GM21723 (cell line): ENCODE results near the gene A3GALT2.
"Not testable (repeated sequence)": the region's sequence is repeated elsewhere in the genome, so short reads cannot be mapped to it uniquely, and the experiment has no call there.

Experiments
- ATAC-seq: cut with Tn5 transposase; IDR thresholded peaks from one replicate; pipeline ENCODE4 v1.9.1; 2021; ENCODE audit warnings: mild to moderate bottlenecking, moderate library complexity; ENCODE audit not compliant: unreplicated experiment

Gene A3GALT2

GRCh38 chr1:33295450-33296081 is 25.3 kb downstream of the A3GALT2 start:
- peak; percentile 86 for ATAC-seq

- ATAC-seq, result no peak
Observed at GRCh38 chr1:33295023-33295422, 25.9 kb downstream of the A3GALT2 start.

- ATAC-seq, result no peak
Observed at GRCh38 chr1:33294071-33295010, 26.6 kb downstream of the A3GALT2 start.

- no peak for ATAC-seq
Observed at GRCh38 chr1:33292726-33293340, 28.1 kb downstream of the A3GALT2 start.

GRCh38 chr1:33290615-33291014 is 30.3 kb downstream of the A3GALT2 start:
- not testable (repeated sequence) for ATAC-seq

- ATAC-seq, result no peak
Observed at GRCh38 chr1:33289858-33290154, 31.1 kb downstream of the A3GALT2 start.

- ATAC-seq, result no peak
Observed at GRCh38 chr1:33288976-33289857, 31.7 kb downstream of the A3GALT2 start.

GRCh38 chr1:33287317-33287716 is 33.6 kb downstream of the A3GALT2 start:
- no peak for ATAC-seq

- no peak for ATAC-seq
Observed at GRCh38 chr1:33286451-33287185, 34.3 kb downstream of the A3GALT2 start.

GRCh38 chr1:33284049-33284448 is 36.8 kb downstream of the A3GALT2 start:
- ATAC-seq, result no peak

- ATAC-seq, result no peak
Observed at GRCh38 chr1:33282791-33283190, 38.1 kb downstream of the A3GALT2 start.

GRCh38 chr1:33281554-33282303 is 39.2 kb downstream of the A3GALT2 start:
- no peak for ATAC-seq

GRCh38 chr1:33280091-33280661 is 40.7 kb downstream of the A3GALT2 start:
- ATAC-seq, result no peak

- no peak for ATAC-seq
Observed at GRCh38 chr1:33277488-33278084, 43.3 kb downstream of the A3GALT2 start.

GRCh38 chr1:33276573-33277298 is 44.2 kb downstream of the A3GALT2 start:
- ATAC-seq, result no peak

- no peak for ATAC-seq
Observed at GRCh38 chr1:33275706-33276572, 45.0 kb downstream of the A3GALT2 start.

GRCh38 chr1:33275195-33275594 is 45.7 kb downstream of the A3GALT2 start:
- ATAC-seq, result no peak
